Activated T-helper 1 cell treated with anti-CD3 and anti-CD28 coated beads, Interleukin-12 subunit alpha, Interleukin-12 subunit beta, Interleukin-2, Interleukin-4 antibody, amounts not matched to agents 30 ng/mL and 10 ng/mL and 1 ng/mL, durations not matched to agents 14 hours and 24 hours and 36 hours (primary cell): ENCODE data around the gene GATB. TPM values are rescaled to one million over a fixed set of nuclear protein-coding genes. Genes with fewer than 3 reads are reported as not detected.

ENCODE experiments used
- DNase-seq: peaks from one replicate; pipeline ENCODE4 v3.0.0; 2021; ENCODE audit warnings: low spot score
- H3K27ac Mint-ChIP-seq: one replicate; pipeline ENCODE4 v1.8.0; 2021; ENCODE audit warnings: mild to moderate bottlenecking, mixed read lengths
- H3K27me3 Mint-ChIP-seq: one replicate; pipeline ENCODE4 v1.8.0; 2022; ENCODE audit warnings: mild to moderate bottlenecking, moderate library complexity, mixed read lengths; ENCODE audit not compliant: insufficient read depth
- H3K36me3 Mint-ChIP-seq: one replicate; pipeline ENCODE4 v1.8.0; 2021; ENCODE audit warnings: low read depth, mixed read lengths
- H3K4me1 Mint-ChIP-seq: one replicate; pipeline ENCODE4 v1.8.0; 2021; ENCODE audit warnings: low read depth, mixed read lengths
- H3K4me3 Mint-ChIP-seq: one replicate; pipeline ENCODE4 v1.8.0; 2021; ENCODE audit warnings: mild to moderate bottlenecking, moderate library complexity, mixed read lengths
- H3K9me3 Mint-ChIP-seq: one replicate; pipeline ENCODE4 v1.8.0; 2021; ENCODE audit warnings: mixed read lengths
- intact Hi-C: fragments of 100-400 bp; cut with micrococcal nuclease; formaldehyde crosslinking; loops from one replicate; pipeline ENCODE4 v1.15.1; 2024
- total RNA-seq: library from RNA; stranded (reverse); gene quantifications from 2 replicates; pipeline ENCODE4 v1.2.3, GENCODE V29; 2022

Gene GATB
- total RNA-seq, 1 donor from 2014 or later = 16.1 TPM

DNA sequence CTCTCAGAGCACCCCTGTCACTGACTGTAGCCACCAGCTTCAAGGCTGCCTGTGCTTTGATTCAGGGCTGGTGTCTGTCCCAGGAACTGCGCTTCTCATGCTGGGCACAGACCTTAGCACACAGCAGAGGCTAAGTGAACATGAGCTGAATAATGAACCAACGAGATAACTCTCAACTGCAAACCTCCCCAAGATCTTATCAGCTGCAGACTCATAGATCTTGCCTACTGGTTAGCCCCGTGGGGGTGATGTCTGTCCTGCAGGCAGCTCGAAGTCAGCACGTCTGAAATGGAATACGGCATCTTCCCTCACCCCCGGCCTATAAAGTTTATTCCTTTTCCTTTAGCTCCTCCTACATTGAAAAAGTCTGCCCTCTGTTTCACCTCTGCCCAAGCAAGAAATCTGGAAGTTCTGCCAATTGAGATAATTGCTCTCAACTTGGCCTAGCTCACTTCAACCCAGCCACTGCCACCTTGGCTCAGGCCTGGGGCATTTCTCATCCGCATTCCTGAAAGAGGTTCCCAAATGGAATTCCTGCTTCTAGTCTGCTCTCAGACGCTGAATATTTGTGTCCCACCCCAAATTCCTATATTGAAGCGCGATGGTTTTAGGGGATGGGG, 73.7 kb downstream of the GATB start:
- H3K9me3 Mint-ChIP-seq = no peaks in the 10 kb centered on the region
- no peaks in the 10 kb centered on the region for H3K27me3 Mint-ChIP-seq
- no peak overlapping the region for H3K4me3 Mint-ChIP-seq
- H3K27ac Mint-ChIP-seq = no peak overlapping the region
- no peak for DNase-seq
- intact Hi-C loops = no loop called here
- peaks cover 2% of the 10 kb centered on the region for H3K36me3 Mint-ChIP-seq
- H3K4me1 Mint-ChIP-seq = no peaks in the 10 kb centered on the region

DNA sequence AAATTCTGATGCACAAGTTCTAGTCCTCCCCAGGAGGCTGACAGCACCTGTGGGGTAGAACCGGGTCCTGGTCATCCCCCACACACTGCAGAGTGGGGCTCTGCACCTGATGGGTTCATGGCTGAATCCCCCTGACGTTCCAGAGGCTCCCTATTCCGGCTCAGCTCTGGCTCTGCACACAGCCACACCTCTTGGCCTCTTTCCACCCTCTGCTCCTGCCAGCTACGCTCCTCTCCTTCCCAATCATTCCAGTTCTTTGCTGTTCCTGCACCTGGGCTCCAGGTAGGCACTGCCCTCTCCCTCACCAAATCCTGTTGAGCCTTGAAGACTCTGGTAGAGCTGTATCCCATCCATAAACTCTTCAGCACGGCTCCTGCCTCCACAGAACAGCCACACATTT, 75.5 kb downstream of the GATB start:
- intact Hi-C loops = no loop called here
- no peaks in the 10 kb centered on the region for H3K9me3 Mint-ChIP-seq
- H3K27me3 Mint-ChIP-seq = no peaks in the 10 kb centered on the region
- H3K4me3 Mint-ChIP-seq = no peak overlapping the region
- DNase-seq = no peak
- H3K27ac Mint-ChIP-seq = no peak overlapping the region
- peaks cover 2% of the 10 kb centered on the region for H3K36me3 Mint-ChIP-seq
- H3K4me1 Mint-ChIP-seq = no peaks in the 10 kb centered on the region

DNA sequence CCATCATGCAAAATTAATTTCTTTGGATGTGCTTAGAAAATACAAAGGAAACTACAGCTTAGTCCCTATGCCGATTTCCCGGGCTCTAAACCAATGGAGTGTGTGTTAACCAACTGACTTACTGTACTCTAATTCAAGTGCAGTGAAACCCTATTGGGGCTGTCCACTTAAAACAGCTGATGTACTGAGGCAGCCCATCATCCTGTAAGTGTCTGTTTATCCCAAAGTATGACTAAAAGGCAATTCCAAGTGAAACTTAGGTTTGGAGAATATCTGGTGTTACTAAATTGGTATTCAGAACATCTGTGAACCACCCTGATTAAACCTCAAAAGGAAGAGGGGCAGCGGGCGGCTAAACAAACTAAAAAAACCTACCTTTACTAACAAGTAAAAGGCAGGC, 79.7 kb downstream of the GATB start:
- intact Hi-C loops = no loop called here
- no peak overlapping the region for H3K4me3 Mint-ChIP-seq
- H3K27me3 Mint-ChIP-seq = no peaks in the 10 kb centered on the region
- no peak for DNase-seq
- no peaks in the 10 kb centered on the region for H3K4me1 Mint-ChIP-seq
- H3K36me3 Mint-ChIP-seq = no peaks in the 10 kb centered on the region
- no peaks in the 10 kb centered on the region for H3K9me3 Mint-ChIP-seq
- H3K27ac Mint-ChIP-seq = no peak overlapping the region

DNA sequence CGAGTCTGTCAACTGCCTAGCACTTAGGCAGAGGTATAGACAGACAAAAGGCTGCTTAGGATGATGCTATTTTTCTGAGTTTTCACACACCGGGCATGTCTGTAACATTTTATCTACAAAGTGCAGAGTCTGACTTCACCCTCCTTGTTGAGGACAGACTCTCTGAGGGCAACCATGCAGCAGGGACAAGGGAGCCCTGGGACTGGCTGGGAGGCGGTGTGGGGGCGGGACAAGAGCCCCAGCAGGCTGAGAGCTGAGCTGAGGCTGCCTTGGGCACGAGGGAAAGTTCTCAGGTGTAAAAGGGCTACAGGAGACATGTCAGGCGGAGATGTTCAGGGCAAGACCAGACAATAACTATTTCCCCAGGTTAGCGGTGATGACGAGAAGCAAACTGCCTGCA, 81.6 kb downstream of the GATB start:
- no peaks in the 10 kb centered on the region for H3K36me3 Mint-ChIP-seq
- no peak for DNase-seq
- intact Hi-C loops = no loop called here
- no peaks in the 10 kb centered on the region for H3K9me3 Mint-ChIP-seq
- no peak overlapping the region for H3K27ac Mint-ChIP-seq
- H3K4me3 Mint-ChIP-seq = no peak overlapping the region
- no peaks in the 10 kb centered on the region for H3K4me1 Mint-ChIP-seq
- H3K27me3 Mint-ChIP-seq = no peaks in the 10 kb centered on the region

DNA sequence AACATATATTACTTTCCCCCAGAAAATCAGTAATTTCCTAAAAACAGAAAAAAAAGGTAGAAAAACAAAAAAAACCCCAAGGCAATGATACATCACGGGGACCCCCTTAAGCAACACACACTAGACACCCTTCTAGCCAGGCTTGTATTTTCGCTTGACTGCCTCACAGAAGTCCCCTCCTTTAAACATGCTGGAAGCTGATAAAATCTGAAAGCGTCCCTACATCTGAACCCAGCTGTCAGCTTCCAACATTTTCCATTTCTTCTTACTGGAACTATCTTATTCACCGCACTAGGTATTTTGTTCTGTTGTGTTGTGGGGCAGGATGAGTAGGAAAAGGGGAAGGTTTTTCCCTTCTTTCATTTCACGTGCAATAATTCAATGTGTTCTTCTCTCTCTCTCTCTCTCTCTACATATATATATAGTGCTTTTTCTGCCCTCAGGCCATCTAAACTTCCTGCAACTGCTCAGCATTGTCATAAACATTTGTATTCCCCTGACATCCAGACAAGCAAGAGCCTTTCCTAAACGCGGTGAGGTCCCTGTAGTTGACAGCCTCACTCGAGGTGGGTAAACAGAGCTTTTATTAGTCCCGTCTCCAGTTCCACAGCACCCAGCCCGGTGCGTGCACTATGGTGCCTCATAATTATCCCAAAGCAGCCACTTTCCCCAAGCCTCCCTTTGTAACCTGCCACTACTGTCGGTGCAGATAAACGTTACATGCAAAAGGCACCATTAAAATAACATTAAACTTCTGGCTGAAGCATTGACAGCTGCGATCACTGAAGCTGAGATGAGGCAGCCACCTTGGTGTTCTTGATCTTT, 82.5 kb downstream of the GATB start:
- intact Hi-C loops = no loop called here
- H3K36me3 Mint-ChIP-seq = no peaks in the 10 kb centered on the region
- no peaks in the 10 kb centered on the region for H3K27me3 Mint-ChIP-seq

DNA sequence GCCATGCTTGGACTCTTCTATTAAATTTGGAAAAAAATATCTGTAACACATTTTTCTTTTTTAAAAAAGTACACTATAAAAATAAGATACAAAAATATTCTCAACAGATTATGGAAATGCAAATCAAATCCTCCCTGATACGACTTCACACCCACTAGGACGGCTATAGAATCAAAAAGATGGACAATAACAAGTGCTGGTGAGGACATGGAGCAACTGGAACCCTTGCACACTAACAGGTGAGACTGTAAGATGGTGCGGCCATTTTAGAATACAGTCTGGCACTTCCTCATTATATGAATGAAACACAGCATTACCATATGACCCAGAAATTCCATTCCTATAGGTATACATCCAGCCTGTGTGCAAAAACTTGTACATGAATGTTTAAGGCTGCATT, 83.6 kb downstream of the GATB start:
- Mint-ChIP-seq H3K27me3 (no peaks in the 10 kb centered on the region), H3K9me3 (no peaks in the 10 kb centered on the region)

More for the DNA sequence above, 82.5 kb downstream of the GATB start:
- Mint-ChIP-seq H3K4me1 (no peaks in the 10 kb centered on the region), H3K4me3 (no peak overlapping the region), H3K27ac (no peak overlapping the region), H3K9me3 (no peaks in the 10 kb centered on the region)
- DNase-seq = no peak

DNA sequence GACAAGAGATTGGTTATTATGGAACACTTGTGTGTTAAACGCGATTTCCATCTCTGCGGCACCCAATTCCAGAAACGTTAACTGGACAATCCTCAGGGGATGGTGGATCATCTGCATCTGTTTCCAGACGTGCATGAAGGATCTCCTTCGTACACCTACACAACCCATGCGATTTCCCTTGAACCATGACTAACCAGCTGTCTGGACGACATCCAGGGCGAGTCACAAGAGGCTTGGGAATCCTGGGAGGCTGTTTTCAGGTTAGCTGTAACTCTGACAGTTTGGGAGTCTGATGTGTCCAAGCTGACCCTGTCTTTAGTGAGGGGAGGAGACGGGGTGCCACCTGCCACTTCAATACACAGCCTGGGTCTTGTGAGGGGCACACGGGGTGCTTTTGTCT, 84.5 kb downstream of the GATB start:
- H3K36me3 Mint-ChIP-seq = no peaks in the 10 kb centered on the region
- intact Hi-C loops = no loop called here
- no peaks in the 10 kb centered on the region for H3K9me3 Mint-ChIP-seq
- DNase-seq = no peak
- no peaks in the 10 kb centered on the region for H3K27me3 Mint-ChIP-seq
- no peaks in the 10 kb centered on the region for H3K4me1 Mint-ChIP-seq
- no peak overlapping the region for H3K4me3 Mint-ChIP-seq
- no peak overlapping the region for H3K27ac Mint-ChIP-seq

More for the DNA sequence above, 83.6 kb downstream of the GATB start:
- Mint-ChIP-seq H3K27ac (no peak overlapping the region), H3K36me3 (no peaks in the 10 kb centered on the region), H3K4me3 (no peak overlapping the region), H3K4me1 (no peaks in the 10 kb centered on the region)
- intact Hi-C loops = no loop called here
- DNase-seq = no peak

DNA sequence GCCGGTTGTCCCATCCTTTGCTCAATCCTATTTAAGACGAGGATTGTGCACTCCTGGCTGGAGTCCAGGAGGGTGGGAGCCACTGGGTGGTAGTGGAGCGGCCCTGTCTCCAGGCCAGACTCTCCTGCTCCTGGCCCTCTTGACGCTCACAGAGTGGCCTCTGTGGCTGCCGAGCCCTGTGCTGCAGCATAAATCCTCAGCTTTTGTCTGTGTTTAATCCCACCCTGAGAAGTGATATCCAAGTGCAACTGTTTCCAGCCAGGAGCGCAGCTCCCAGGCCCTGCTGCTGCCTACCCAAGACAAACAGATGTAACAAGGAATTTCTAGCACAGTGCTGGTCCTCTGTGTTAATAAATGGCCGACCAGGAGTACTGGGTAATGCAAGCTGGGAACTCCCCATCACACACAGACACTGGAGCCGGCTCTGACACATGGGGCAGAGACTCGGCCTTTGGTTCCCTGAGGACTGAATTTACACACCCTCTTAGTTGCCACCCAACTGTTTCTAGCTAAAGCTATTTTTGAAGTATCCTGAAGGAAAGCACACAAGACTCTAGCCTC, 85.3 kb downstream of the GATB start:
- Mint-ChIP-seq H3K27me3 (no peaks in the 10 kb centered on the region), H3K36me3 (no peaks in the 10 kb centered on the region), H3K4me3 (no peak overlapping the region)

DNA sequence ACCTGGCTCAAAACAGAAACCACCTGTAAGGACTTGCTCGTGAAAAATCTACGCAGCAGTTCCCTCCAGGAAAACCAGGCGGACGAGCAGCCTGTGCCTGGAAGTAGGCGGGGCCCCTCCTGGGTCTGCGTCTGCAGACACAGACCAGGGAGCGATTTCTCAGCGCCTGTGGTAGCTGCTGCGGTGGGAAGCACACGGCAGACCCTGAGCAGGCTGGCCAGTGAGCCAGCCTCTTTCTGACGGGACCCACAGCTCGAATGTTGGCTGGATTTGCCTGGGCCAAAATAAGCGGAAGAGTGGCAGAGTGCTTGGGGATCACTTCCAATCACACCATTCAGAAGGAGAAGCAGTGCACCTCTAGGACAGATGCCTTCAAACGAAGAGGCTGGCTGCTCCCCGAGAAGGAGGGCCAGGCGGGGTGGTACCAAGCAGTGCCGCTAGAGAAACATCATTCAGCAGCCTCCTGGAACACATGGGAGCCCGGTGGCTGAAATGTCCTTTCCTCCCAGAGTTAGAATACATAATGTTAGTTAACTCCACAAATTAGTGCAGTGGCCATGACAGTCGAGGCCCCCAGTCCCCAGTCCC, 85.9 kb downstream of the GATB start:
- no peak for DNase-seq
- H3K4me3 Mint-ChIP-seq = no peak overlapping the region
- no peak overlapping the region for H3K27ac Mint-ChIP-seq
- H3K4me1 Mint-ChIP-seq = no peaks in the 10 kb centered on the region
- H3K36me3 Mint-ChIP-seq = no peaks in the 10 kb centered on the region
- intact Hi-C loops = no loop called here
- no peaks in the 10 kb centered on the region for H3K27me3 Mint-ChIP-seq
- no peaks in the 10 kb centered on the region for H3K9me3 Mint-ChIP-seq

More for the DNA sequence above, 85.3 kb downstream of the GATB start:
- DNase-seq = no peak
- Mint-ChIP-seq H3K4me1 (no peaks in the 10 kb centered on the region), H3K9me3 (no peaks in the 10 kb centered on the region), H3K27ac (no peak overlapping the region)
- intact Hi-C loops = no loop called here

DNA sequence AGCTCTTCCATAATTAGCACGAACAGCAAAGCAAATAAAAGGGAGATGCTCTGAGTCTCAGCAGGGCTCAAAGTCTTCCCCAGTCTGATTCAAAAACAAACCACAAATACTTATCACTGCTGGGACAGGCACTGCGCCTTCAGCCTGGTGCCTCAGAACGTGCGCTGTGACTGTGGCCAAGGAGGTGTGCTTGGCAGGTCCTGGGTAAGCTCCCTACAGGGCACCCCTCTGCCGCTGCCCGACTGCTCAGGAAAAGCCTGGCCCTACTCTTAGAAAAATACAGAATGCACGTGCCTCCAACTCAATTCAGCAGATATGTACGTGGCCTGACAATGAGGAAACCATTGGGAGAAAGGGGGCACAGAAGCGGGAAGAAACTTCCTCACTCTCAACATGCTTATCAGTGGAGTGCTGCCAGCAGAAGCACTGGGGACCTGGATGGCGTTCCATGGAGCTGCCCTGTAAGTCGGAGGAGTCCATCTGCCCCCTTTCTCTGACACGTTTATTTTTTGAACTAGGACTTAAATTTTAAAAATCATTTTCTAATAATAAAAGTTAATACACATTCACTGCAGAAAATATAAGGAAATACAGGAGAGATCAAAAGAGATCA, 86.8 kb downstream of the GATB start:
- Mint-ChIP-seq H3K27ac (no peak overlapping the region), H3K9me3 (no peaks in the 10 kb centered on the region), H3K4me3 (no peak overlapping the region), H3K27me3 (no peaks in the 10 kb centered on the region), H3K4me1 (no peaks in the 10 kb centered on the region), H3K36me3 (no peaks in the 10 kb centered on the region)
- intact Hi-C loops = no loop called here
- DNase-seq = no peak

DNA sequence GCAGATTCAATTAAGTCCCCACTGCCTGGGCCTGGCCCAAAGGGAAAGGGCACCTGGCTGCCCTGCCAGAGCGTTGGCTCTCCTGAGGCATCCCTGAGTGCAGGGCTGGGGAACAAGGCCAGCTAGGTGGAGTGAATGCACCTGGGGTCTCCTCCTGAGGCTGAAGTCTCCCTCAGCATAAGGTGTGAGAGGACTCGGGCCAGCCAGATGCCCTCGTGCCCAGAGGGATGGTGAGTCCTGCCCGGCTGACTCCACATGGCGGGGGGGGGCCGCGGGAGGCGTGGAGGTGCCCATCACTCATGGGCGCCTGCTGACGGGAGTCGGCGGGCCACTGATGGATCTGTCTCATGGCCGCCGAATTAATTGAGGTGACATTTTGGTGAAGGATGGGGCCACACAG, 87.8 kb downstream of the GATB start:
- Mint-ChIP-seq H3K9me3 (no peaks in the 10 kb centered on the region), H3K27me3 (no peaks in the 10 kb centered on the region), H3K36me3 (no peaks in the 10 kb centered on the region), H3K4me1 (no peaks in the 10 kb centered on the region), H3K4me3 (no peak overlapping the region), H3K27ac (no peak overlapping the region)
- intact Hi-C loops = no loop called here
- no peak for DNase-seq

DNA sequence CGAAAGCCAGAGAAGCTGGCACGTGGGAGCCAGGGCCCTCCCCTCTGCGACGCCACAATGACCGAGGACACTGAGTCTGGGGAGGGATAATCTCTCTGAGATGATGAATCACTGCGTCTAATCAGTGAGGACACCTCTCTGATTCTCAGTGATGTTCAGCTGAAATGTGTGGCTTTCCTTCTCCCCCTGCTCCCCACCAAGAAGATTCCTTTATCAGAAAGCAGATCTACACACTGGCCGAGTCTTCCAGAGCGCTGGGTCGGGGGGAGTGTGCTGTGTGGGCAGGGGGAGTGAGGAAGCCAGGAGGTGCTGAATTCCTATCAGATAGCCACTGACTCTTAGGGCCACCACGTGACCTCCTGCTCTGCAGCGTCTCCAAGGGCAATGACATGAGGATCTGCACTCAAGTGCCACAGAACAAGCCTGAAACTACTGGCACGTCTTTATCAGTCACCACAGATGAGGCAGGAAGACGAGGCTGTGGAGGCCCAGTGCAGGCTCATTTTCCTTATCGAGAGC, 89.2 kb downstream of the GATB start:
- intact Hi-C loops = no loop called here
- Mint-ChIP-seq H3K27me3 (no peaks in the 10 kb centered on the region), H3K27ac (no peak overlapping the region), H3K36me3 (no peaks in the 10 kb centered on the region), H3K9me3 (no peaks in the 10 kb centered on the region), H3K4me3 (no peak overlapping the region), H3K4me1 (peaks cover 8% of the 10 kb centered on the region)
- no peak for DNase-seq

DNA sequence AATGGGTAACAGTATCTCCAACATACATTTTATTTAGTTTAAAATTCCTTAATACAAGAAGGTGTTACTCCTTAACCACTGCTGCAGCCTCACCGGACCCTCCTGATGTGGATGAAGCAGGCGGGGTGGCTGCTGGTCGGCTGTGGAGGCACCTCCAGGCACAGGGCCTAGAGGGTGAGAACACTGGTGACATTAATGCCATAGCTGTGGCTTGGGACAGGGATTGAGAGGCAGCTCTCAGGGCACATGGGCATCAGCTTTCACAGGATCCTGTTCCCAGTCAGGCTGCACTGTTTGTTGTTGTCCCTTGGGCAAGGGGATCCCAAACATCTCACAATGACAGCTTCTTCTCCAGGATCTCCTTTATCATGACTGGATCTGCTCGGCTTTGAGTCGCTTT, 90.0 kb downstream of the GATB start:
- no peaks in the 10 kb centered on the region for H3K9me3 Mint-ChIP-seq
- no peak overlapping the region for H3K27ac Mint-ChIP-seq
- no peaks in the 10 kb centered on the region for H3K36me3 Mint-ChIP-seq
- no peaks in the 10 kb centered on the region for H3K27me3 Mint-ChIP-seq
- no peak overlapping the region for H3K4me3 Mint-ChIP-seq
- H3K4me1 Mint-ChIP-seq = peaks cover 8% of the 10 kb centered on the region
- no peak for DNase-seq
- intact Hi-C loops = no loop called here
